ENCODE measurements around the gene C8A.

C8A gene

DNA sequence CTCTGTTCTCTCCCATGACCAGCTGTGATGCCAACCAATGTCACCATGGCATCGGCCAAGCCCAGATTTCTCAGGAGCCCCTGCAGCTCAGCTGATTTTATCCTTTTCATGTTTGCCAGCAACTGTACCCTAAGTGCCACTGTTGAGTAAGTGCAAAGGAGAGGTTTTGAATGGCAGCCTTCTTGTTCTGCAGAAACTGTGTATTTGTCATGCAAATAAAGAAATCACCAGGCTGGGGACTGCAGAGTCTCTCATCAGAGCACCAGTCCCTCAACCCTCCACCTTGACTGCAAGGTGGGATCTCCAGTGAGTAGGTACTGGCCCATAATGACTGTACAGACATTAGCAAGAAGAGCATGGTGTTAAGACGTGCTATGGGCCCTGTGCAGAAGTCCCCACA, 84.6 kb downstream of the C8A start:
- H3K4me1 ChIP-seq (ENCODE audit: control insufficient read depth, insufficient read depth, low read length): no peaks in the 10 kb centered on the region
- H3K27me3 ChIP-seq (ENCODE audit: control insufficient read depth in 1 of 2, insufficient read depth in 2 of 2, low read length in 2 of 2): no peaks in the 10 kb centered on the region
- H3K36me3 ChIP-seq (ENCODE audit: control insufficient read depth in 2 of 2, insufficient read depth in 2 of 2, low read length in 2 of 2): no peaks in the 10 kb centered on the region
- H3K9me3 ChIP-seq (ENCODE audit: control insufficient read depth in 2 of 2, low read length in 2 of 2): no peaks in the 10 kb centered on the region
- H3K9ac ChIP-seq (ENCODE audit: low read length in 2 of 2): no peak overlapping the region
- H3K27ac ChIP-seq (ENCODE audit: low read length): no peak overlapping the region
- H3K4me3 ChIP-seq (ENCODE audit: low read length in 2 of 2): no peak overlapping the region

DNA sequence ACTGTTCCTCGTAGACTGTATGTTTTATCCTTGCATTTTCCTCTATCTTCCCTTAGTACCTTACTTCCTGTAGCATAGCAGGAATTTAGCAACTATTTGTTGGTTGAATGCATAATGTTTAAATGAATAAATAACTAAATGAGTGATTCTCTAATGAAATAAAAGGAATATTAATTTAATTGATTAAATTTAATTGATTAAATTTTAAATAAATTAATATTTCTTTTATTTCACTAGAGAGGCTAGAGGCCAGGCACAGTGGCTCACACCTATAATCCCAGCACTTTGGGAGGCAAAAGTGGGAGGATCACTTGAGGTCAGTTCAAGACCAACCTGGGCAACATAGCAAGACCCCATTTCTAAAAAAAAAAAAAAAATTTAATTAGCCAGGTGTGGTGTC, 85.4 kb downstream of the C8A start:
- no peak overlapping the region for H3K4me3 ChIP-seq (ENCODE audit: low read length in 2 of 2)
- H3K4me1 ChIP-seq (ENCODE audit: control insufficient read depth, insufficient read depth, low read length): no peaks in the 10 kb centered on the region
- no peaks in the 10 kb centered on the region for H3K36me3 ChIP-seq (ENCODE audit: control insufficient read depth in 2 of 2, insufficient read depth in 2 of 2, low read length in 2 of 2)
- no peak overlapping the region for H3K27ac ChIP-seq (ENCODE audit: low read length)
- H3K9me3 ChIP-seq (ENCODE audit: control insufficient read depth in 2 of 2, low read length in 2 of 2): no peaks in the 10 kb centered on the region
- H3K9ac ChIP-seq (ENCODE audit: low read length in 2 of 2): no peak overlapping the region
- no peaks in the 10 kb centered on the region for H3K27me3 ChIP-seq (ENCODE audit: control insufficient read depth in 1 of 2, insufficient read depth in 2 of 2, low read length in 2 of 2)

DNA sequence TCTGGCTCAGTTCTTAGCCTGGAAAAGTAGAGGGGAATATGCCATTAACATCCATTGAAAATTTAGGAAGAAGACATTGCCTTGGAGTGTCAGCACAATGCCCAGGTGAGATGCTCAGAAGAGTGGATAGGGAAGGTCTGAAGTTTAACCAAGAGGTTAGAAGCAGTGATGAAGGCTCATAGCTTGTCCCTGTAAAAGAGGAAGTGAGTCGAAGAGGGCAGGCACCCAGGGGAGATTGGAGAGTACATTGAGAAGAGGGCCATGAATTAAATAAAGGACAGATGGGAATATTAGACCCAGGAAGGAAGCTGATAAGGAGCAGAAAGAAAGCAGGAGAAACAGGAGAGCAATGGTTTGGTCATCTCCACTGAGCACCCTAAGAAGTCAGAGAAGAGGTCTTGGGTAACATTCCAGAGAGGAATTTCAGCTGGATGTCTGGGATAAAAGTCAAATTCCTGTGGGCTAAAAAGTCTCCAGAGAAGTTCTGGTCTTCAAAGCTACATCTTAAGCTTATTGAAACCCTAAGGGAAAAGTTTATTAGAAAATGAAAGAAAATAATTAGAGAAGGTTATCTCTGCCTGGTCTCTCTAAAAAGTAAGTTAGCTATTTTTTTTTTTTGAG, 93.9 kb downstream of the C8A start:
- H3K9ac ChIP-seq (ENCODE audit: low read length in 2 of 2): no peak overlapping the region
- no peak overlapping the region for H3K27ac ChIP-seq (ENCODE audit: low read length)
- no peaks in the 10 kb centered on the region for H3K9me3 ChIP-seq (ENCODE audit: control insufficient read depth in 2 of 2, low read length in 2 of 2)
- H3K27me3 ChIP-seq (ENCODE audit: control insufficient read depth in 1 of 2, insufficient read depth in 2 of 2, low read length in 2 of 2): peaks cover 0 to 3% of the 10 kb centered on the region in 2 donors
- no peak overlapping the region for H3K4me3 ChIP-seq (ENCODE audit: low read length in 2 of 2)
- H3K4me1 ChIP-seq (ENCODE audit: control insufficient read depth, insufficient read depth, low read length): no peaks in the 10 kb centered on the region
- H3K36me3 ChIP-seq (ENCODE audit: control insufficient read depth in 2 of 2, insufficient read depth in 2 of 2, low read length in 2 of 2): no peaks in the 10 kb centered on the region

DNA sequence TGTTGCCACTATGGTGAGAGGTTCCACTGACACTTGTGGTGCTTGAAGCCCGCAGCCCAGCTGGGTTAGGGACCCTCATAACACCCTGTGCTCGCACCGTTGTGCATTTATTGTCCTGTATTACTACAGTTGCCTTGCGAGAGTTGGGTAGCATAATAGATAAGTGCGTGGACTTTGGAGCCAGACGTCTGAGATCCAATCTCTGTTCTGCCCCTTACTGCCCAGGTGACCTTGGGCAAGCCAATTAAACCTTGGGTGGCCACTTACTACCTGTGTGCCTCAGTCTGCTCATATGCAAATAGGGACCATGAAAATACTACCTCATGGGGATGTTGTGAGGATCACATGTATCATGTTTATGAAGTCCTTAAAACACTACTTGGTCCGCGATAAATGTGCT, 97.9 kb downstream of the C8A start:
- H3K4me3 ChIP-seq (ENCODE audit: low read length in 2 of 2): no peak overlapping the region
- H3K9me3 ChIP-seq (ENCODE audit: control insufficient read depth in 2 of 2, low read length in 2 of 2): no peaks in the 10 kb centered on the region
- H3K36me3 ChIP-seq (ENCODE audit: control insufficient read depth in 2 of 2, insufficient read depth in 2 of 2, low read length in 2 of 2): no peaks in the 10 kb centered on the region
- no peaks in the 10 kb centered on the region for H3K4me1 ChIP-seq (ENCODE audit: control insufficient read depth, insufficient read depth, low read length)
- no peak overlapping the region for H3K9ac ChIP-seq (ENCODE audit: low read length in 2 of 2)
- peaks cover 0 to 3% of the 10 kb centered on the region in 2 donors for H3K27me3 ChIP-seq (ENCODE audit: control insufficient read depth in 1 of 2, insufficient read depth in 2 of 2, low read length in 2 of 2)
- no peak overlapping the region for H3K27ac ChIP-seq (ENCODE audit: low read length)

DNA sequence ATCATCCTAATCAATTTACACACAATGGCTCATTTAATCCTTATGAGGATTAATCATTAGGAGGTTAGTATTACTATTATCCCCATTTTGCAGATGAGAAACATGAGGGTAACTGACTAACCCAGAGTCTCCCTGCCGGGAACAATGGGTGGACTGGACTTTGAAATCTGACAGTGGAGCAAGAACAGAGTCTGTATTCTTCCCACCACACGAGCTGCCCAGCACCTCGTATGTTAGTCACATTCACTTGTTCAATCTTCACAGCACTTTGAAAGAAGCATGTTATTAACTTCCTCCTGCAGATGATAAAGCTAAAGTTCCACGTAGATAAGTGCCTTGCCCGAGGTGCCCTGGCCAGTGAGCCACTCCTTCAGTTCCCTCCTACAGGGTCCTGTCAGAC, 98.8 kb downstream of the C8A start:
- Histone ChIP-seq H3K27ac (ENCODE audit: low read length) (no peak overlapping the region), H3K4me3 (ENCODE audit: low read length in 2 of 2) (no peak overlapping the region), H3K27me3 (ENCODE audit: control insufficient read depth in 1 of 2, insufficient read depth in 2 of 2, low read length in 2 of 2) (peaks cover 0 to 3% of the 10 kb centered on the region in 2 donors), H3K4me1 (ENCODE audit: control insufficient read depth, insufficient read depth, low read length) (no peaks in the 10 kb centered on the region), H3K9me3 (ENCODE audit: control insufficient read depth in 2 of 2, low read length in 2 of 2) (no peaks in the 10 kb centered on the region), H3K9ac (ENCODE audit: low read length in 2 of 2) (no peak overlapping the region), H3K36me3 (ENCODE audit: control insufficient read depth in 2 of 2, insufficient read depth in 2 of 2, low read length in 2 of 2) (no peaks in the 10 kb centered on the region)

DNA sequence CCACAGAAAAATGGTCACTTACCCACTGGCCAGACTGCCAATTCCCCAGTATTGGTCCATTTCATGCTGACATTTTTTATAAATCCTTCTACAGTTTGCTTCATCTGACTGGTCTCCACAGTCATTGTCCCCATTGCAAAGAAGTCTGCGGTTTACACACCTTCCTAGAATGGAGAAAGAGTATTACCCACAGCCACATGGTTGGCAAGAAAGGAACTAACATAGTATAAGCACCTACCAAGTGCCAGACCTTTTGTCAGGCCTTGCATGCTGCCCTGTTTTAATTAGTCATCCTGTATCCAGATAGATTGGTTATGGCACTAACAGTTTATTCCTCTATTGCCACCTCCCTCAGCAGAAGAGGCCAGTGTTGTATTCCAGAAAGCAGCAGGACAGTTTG, 100.1 kb downstream of the C8A start:
- H3K9ac ChIP-seq (ENCODE audit: low read length in 2 of 2): no peak overlapping the region
- H3K4me3 ChIP-seq (ENCODE audit: low read length in 2 of 2): no peak overlapping the region
- no peaks in the 10 kb centered on the region for H3K36me3 ChIP-seq (ENCODE audit: control insufficient read depth in 2 of 2, insufficient read depth in 2 of 2, low read length in 2 of 2)
- H3K27me3 ChIP-seq (ENCODE audit: control insufficient read depth in 1 of 2, insufficient read depth in 2 of 2, low read length in 2 of 2): peaks cover 0 to 3% of the 10 kb centered on the region in 2 donors
- H3K9me3 ChIP-seq (ENCODE audit: control insufficient read depth in 2 of 2, low read length in 2 of 2): peaks cover 0 to 3% of the 10 kb centered on the region in 2 donors
- no peak overlapping the region for H3K27ac ChIP-seq (ENCODE audit: low read length)
- H3K4me1 ChIP-seq (ENCODE audit: control insufficient read depth, insufficient read depth, low read length): no peaks in the 10 kb centered on the region

DNA sequence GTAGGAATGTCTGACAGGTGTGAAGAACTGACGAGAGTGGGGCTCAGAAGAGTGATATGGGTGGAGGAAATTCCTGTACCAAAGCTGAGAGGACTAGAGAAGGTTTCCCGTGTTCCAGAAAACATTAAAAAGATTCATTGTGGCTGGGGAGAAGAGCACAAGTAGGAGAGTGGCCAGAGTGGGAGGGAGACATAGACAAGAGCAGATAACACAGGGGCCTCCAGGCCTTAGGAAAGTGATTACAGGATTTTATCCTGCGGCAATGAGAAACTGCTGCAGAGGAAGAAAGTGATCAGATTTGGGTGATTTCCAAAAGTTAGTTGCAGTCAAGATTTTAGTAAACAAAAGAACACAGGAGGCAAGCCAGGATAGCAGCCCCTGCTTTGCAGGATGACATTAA, 103.3 kb downstream of the C8A start:
- peaks cover 0 to 4% of the 10 kb centered on the region in 2 donors for H3K9me3 ChIP-seq (ENCODE audit: control insufficient read depth in 2 of 2, low read length in 2 of 2)
- no peaks in the 10 kb centered on the region for H3K27me3 ChIP-seq (ENCODE audit: control insufficient read depth in 1 of 2, insufficient read depth in 2 of 2, low read length in 2 of 2)
- no peak overlapping the region for H3K27ac ChIP-seq (ENCODE audit: low read length)
- no peak overlapping the region for H3K9ac ChIP-seq (ENCODE audit: low read length in 2 of 2)
- no peaks in the 10 kb centered on the region for H3K36me3 ChIP-seq (ENCODE audit: control insufficient read depth in 2 of 2, insufficient read depth in 2 of 2, low read length in 2 of 2)
- H3K4me3 ChIP-seq (ENCODE audit: low read length in 2 of 2): no peak overlapping the region
- H3K4me1 ChIP-seq (ENCODE audit: control insufficient read depth, insufficient read depth, low read length): no peaks in the 10 kb centered on the region

DNA sequence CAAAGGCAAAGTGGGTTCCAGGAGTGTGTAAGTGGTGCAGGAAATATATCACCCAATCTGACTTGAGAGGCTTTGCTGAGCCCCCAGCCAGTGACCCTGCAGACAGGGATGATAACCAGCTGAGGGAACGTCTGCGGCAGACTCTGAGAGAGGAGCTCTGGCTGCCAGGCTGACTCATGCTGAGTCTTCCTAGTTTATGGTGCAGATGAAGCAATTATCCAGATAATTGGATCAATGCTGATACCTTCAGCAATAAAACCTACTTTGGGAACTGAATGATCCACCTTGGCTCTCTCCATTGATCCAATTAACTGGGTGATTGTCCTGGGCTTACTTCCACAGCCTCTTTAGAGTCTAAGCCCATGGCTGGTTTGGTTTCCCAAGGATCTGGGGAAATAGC, 103.9 kb downstream of the C8A start:
- Histone ChIP-seq H3K9me3 (ENCODE audit: control insufficient read depth in 2 of 2, low read length in 2 of 2) (peaks cover 0 to 4% of the 10 kb centered on the region in 2 donors), H3K27ac (ENCODE audit: low read length) (no peak overlapping the region), H3K36me3 (ENCODE audit: control insufficient read depth in 2 of 2, insufficient read depth in 2 of 2, low read length in 2 of 2) (no peaks in the 10 kb centered on the region), H3K9ac (ENCODE audit: low read length in 2 of 2) (no peak overlapping the region), H3K4me1 (ENCODE audit: control insufficient read depth, insufficient read depth, low read length) (no peaks in the 10 kb centered on the region), H3K27me3 (ENCODE audit: control insufficient read depth in 1 of 2, insufficient read depth in 2 of 2, low read length in 2 of 2) (no peaks in the 10 kb centered on the region), H3K4me3 (ENCODE audit: low read length in 2 of 2) (no peak overlapping the region)

DNA sequence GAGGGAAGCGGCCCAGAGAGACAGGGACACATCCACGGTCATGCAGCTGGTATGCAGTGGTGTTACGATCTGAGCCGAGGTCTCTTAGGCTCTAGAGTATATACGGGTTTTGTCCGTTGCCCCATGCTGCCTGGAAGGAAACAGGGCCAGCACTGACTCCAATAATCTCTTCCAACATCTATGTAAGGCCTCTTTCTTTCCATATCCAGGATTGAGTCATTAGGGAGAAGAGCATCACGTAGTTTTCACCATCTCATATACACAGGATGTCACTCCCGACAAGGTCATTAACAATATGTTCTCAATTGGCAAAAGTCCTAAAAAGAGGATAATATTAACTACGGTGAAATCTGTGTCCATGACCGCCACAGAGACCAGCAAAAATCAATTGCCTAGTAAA, 106.8 kb downstream of the C8A start:
- no peaks in the 10 kb centered on the region for H3K4me1 ChIP-seq (ENCODE audit: control insufficient read depth, insufficient read depth, low read length)
- H3K36me3 ChIP-seq (ENCODE audit: control insufficient read depth in 2 of 2, insufficient read depth in 2 of 2, low read length in 2 of 2): no peaks in the 10 kb centered on the region
- no peak overlapping the region for H3K4me3 ChIP-seq (ENCODE audit: low read length in 2 of 2)
- H3K9ac ChIP-seq (ENCODE audit: low read length in 2 of 2): no peak overlapping the region
- peaks cover 0 to 4% of the 10 kb centered on the region in 2 donors for H3K9me3 ChIP-seq (ENCODE audit: control insufficient read depth in 2 of 2, low read length in 2 of 2)
- H3K27me3 ChIP-seq (ENCODE audit: control insufficient read depth in 1 of 2, insufficient read depth in 2 of 2, low read length in 2 of 2): no peaks in the 10 kb centered on the region
- no peak overlapping the region for H3K27ac ChIP-seq (ENCODE audit: low read length)

DNA sequence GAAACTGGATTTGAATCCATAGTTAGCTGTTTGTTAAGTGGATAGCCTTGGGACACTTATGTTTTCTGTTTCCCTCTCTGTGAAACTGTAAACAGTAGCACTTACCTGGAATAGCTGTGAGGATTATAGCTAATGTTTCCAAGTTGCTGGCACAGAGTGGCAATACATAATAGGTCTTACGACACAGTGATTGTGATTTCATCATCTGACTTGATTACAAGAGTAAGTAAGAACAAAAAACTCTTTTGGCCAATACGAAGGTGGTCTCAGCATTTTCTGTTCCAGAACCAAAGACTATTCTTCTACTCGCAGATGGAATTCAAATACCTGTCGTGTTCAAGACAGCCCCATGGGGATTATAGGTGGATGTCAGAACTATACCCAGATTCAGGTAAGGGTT, 109.1 kb downstream of the C8A start:
- Histone ChIP-seq H3K9ac (ENCODE audit: low read length in 2 of 2) (no peak overlapping the region), H3K36me3 (ENCODE audit: control insufficient read depth in 2 of 2, insufficient read depth in 2 of 2, low read length in 2 of 2) (no peaks in the 10 kb centered on the region), H3K27me3 (ENCODE audit: control insufficient read depth in 1 of 2, insufficient read depth in 2 of 2, low read length in 2 of 2) (no peaks in the 10 kb centered on the region), H3K9me3 (ENCODE audit: control insufficient read depth in 2 of 2, low read length in 2 of 2) (peaks cover 0 to 4% of the 10 kb centered on the region in 2 donors), H3K4me3 (ENCODE audit: low read length in 2 of 2) (no peak overlapping the region), H3K27ac (ENCODE audit: low read length) (no peak overlapping the region), H3K4me1 (ENCODE audit: control insufficient read depth, insufficient read depth, low read length) (no peaks in the 10 kb centered on the region)

DNA sequence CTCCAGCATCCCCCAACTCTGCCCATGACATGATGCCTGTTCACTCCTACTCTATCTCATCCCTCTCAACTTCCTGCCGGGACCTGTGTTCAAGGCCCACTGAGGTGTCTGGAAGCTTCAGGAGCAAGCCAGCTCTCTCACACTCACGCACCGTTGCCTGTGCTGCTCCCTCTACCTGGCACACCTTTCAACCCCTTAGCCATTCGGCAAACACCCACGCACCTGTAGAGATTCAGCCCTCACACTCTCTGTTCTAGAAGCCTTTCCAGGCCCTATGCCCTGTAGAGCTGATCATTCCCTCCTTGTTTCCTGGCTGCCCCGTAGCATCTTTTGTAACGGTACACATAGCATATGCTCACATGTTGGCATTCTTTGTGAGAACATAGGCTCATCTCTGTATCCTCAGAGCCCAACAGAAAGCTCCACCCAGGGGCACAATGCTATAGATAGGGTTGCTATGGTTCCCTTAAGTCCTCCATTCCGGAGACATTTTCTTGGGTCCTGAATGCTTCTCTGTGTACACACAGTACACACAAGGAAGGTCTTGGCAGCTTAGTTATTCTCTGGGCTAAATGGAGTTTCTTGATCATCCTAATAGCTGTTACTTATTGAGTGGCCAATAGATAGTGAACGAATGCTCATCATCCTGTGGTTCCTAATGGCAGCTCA, 109.9 kb downstream of the C8A start:
- Histone ChIP-seq H3K27me3 (ENCODE audit: control insufficient read depth in 1 of 2, insufficient read depth in 2 of 2, low read length in 2 of 2) (no peaks in the 10 kb centered on the region), H3K36me3 (ENCODE audit: control insufficient read depth in 2 of 2, insufficient read depth in 2 of 2, low read length in 2 of 2) (no peaks in the 10 kb centered on the region), H3K4me1 (ENCODE audit: control insufficient read depth, insufficient read depth, low read length) (no peaks in the 10 kb centered on the region), H3K9me3 (ENCODE audit: control insufficient read depth in 2 of 2, low read length in 2 of 2) (peaks cover 0 to 2% of the 10 kb centered on the region in 2 donors), H3K4me3 (ENCODE audit: low read length in 2 of 2) (no peak overlapping the region), H3K9ac (ENCODE audit: low read length in 2 of 2) (no peak overlapping the region), H3K27ac (ENCODE audit: low read length) (no peak overlapping the region)
